ENCODE data around the gene MEGF11. TPM values are rescaled to one million over a fixed set of nuclear protein-coding genes. Genes with fewer than 3 reads are reported as not detected.
"Not testable (repeated sequence)": the region's sequence is repeated elsewhere in the genome, so short reads cannot be mapped to it uniquely, and the experiment has no call there.

Gene MEGF11
- total and polyA plus RNA-seq, 2 donors = 0.11 to 0.13 TPM

DNA sequence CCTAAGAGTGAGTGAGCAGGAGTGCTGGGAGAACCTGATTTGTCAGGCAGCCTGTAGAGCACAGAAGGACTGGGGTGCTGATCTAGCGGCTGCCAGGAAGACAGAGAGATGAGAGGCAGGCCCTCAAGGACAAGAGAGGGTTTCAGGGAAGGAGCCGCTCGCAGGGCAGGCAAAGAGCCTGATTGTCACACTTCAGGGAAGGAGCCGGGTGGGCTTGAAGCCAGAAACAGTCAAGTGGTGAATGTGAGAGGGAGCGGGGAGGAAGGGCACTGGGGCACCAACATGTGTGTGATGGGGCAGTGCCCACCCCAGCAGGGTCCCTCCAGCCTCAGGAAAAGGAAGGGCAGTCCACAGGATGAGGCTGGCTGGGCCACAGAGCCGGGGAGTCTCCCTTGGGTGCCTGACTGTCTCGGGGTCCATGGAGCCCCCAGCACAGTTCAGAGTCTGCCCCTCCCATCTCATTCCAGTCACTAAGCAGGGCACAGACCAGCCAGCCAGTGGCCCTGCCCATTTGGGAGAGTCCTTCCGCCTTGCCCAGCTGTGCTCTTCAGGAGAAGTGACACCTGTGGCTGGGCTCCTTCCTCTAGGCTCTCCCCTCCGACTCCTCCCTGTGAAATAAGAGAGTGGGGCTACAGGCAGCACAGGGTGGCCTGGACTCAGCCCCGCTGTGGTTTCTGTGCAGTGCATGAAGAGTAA is 235.6 kb downstream of the MEGF11 start:
- H3K27ac ChIP-seq (ENCODE audit: low read depth) = no peak overlapping the region
- WGBS = 83% methylated on average over 10 of the region's 10 CpGs

DNA sequence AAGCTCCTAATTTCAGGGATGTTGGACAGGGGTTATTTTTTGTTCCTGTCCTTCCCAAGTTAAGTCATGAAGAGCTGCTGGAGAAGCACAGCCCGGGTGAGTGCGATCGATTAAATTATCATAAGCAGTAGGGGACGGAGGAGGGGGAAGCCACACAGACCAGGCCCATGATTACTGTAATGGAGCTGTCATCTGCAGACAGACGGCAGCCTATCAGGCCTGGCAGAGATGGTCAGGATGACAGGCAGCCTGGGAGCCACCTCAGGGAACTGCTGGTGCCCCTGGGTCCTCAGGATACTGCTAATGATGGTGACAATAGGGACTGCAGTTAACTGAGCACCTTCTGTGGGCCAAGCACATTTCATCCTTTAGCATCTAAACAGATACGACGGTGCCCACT is 236.6 kb downstream of the MEGF11 start:
- H3K27ac ChIP-seq (ENCODE audit: low read depth) = no peak overlapping the region
- H3K36me3 ChIP-seq (ENCODE audit: insufficient read depth) = no peaks in the 10 kb centered on the region
- WGBS = 73% methylated on average over 7 of the region's 7 CpGs
- no peaks in the 10 kb centered on the region for H3K4me1 ChIP-seq (ENCODE audit: insufficient read depth)
- no peak overlapping the region for H3K4me3 ChIP-seq (ENCODE audit: low read depth, low read length)
- DNase-seq (ENCODE audit: extremely low spot score) = no peak

More for the DNA sequence above, 235.6 kb downstream of the MEGF11 start:
- Histone ChIP-seq H3K4me3 (ENCODE audit: low read depth, low read length) (no peak overlapping the region), H3K4me1 (ENCODE audit: insufficient read depth) (no peaks in the 10 kb centered on the region), H3K36me3 (ENCODE audit: insufficient read depth) (no peaks in the 10 kb centered on the region)
- no peak for DNase-seq (ENCODE audit: extremely low spot score)

DNA sequence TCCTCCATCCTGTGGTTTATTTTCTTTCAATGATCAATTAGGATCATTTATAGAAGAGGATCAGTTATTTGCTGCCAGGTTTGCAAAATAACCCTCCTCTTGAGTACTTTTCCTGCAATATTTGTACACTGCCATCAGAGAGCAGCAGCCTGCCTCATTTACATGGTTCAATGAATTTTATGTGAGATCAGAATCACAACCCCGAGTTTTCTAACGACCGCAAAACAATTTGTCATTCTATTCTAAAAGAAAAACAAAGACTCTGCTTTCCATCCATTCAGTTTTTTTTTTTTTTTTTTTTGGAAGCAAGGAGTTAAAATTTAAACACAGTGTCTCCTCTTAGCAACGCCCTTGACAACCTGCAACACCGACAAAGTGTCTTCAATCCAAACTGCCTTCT is 237.4 kb downstream of the MEGF11 start:
- Histone ChIP-seq H3K27ac (ENCODE audit: low read depth) (no peak overlapping the region), H3K4me1 (ENCODE audit: insufficient read depth) (no peaks in the 10 kb centered on the region), H3K4me3 (ENCODE audit: low read depth, low read length) (no peak overlapping the region), H3K36me3 (ENCODE audit: insufficient read depth) (no peaks in the 10 kb centered on the region)
- 66% methylated on average over 5 of the region's 5 CpGs for WGBS
- no peak for DNase-seq (ENCODE audit: extremely low spot score)

DNA sequence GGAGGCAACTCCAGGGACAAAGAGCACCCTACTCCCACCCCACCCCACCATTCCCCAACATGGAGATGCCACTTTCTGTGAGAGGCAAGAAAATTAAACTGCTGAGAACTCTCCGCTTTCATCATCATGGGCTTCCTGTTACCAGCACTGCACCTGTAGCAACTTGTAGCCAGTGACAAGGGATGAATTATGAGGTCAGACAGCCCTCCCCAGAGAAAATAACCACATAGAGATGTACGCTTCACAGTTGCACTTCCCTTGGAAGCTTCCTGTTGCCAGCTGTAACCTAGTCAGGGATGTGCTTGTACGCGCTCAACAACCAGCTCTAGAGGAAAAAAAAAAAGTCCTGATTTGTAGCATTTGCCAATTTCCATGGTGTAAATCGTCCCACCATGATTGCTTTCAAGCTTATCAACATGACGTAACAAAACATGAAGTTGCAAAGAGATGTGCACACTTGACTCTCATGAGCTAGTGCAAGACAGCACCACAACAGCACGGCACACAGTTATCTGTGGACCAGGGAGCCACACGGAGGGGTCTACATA is 238.8 kb downstream of the MEGF11 start:
- 83% methylated on average over 8 of the region's 8 CpGs for WGBS
- Histone ChIP-seq H3K27ac (ENCODE audit: low read depth) (no peak overlapping the region), H3K4me1 (ENCODE audit: insufficient read depth) (no peaks in the 10 kb centered on the region), H3K4me3 (ENCODE audit: low read depth, low read length) (no peak overlapping the region), H3K36me3 (ENCODE audit: insufficient read depth) (no peaks in the 10 kb centered on the region)
- no peak for DNase-seq (ENCODE audit: extremely low spot score)

DNA sequence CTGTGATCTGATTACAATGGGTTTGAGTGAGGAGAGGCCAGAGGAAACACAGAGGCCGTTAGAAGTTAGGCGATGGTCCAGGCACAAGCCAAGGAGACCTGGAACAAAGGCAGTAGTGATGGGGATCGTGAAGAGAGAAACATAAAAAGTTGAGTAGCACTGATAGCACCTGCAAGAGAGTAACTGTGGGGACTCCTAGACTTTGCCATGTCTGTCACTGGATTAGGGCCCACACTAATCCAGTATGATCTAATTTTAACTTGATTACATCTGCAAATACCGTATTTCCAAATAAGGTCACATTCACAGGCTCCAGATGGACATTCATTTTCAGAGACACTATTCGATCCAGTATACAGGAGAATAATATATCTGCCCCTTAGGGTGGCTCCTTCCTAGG is 239.5 kb downstream of the MEGF11 start:
- no peak for DNase-seq (ENCODE audit: extremely low spot score)
- Histone ChIP-seq H3K4me3 (ENCODE audit: low read depth, low read length) (no peak overlapping the region), H3K4me1 (ENCODE audit: insufficient read depth) (no peaks in the 10 kb centered on the region), H3K36me3 (ENCODE audit: insufficient read depth) (no peaks in the 10 kb centered on the region), H3K27ac (ENCODE audit: low read depth) (no peak overlapping the region)
- WGBS = 48% methylated on average over 5 of the region's 5 CpGs

DNA sequence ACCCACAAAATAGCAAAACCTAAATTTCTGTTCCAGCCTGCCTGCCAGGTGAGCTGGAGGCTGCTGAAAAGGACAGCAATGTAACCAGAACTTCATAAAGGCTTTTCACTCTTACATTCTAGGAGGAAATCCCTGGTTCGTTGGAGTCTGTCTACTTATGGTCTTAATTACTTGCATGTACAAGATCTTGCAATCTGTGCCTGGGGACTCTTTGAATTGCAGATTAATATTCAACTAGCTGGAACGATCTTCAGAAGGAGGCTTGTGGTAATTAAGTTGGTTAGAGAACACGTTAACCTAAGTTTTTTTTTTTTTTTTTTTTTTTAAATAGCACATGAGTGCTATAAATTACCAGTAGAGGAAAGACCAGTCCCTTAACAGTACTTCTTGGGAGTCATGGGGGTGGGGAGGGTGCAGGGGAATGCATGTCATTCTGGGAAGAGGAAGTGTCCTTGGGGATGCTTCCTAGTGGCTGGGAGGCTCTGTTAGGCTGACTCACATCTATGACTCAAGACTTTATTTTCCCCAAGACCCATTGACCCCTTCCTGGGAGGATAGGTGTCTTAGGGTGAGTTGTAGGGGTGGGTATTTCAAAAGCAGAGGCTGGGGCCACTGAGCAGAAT is 244.5 kb downstream of the MEGF11 start:
- Histone ChIP-seq H3K27ac (ENCODE audit: low read depth) (no peak overlapping the region), H3K4me1 (ENCODE audit: insufficient read depth) (no peaks in the 10 kb centered on the region), H3K36me3 (ENCODE audit: insufficient read depth) (no peaks in the 10 kb centered on the region), H3K4me3 (ENCODE audit: low read depth, low read length) (no peak overlapping the region)
- WGBS = 35% methylated on average over 3 of the region's 3 CpGs
- DNase-seq (ENCODE audit: extremely low spot score) = no peak

DNA sequence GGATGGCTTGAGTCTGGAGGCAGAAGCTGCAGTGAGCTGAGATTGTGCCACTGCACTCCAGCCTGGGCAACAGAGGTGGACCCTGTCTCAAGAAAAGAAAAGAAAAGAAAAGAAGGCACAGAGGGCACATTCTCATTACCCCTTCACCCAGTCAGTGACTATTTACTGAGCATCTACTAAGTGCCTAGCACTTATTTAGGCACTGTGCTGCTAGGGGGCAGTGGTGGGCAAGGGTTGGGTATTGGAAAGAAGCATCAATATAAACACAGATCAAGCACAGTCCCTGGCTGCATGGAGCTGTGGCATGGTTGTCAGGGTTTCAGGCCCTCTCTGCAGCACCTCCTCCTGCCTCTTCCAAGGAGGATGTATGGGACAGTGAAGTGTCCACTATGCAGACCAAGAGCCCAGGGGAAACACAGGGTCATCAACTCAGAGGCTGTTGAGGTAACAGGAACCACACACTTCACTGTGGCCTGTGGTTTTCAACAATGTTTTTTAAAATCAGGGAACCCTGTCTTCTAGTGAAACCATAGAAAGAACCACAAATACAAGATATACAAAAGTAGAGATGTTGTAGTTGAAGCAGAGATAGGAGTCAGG is 245.8 kb downstream of the MEGF11 start:
- no peak overlapping the region for H3K4me3 ChIP-seq (ENCODE audit: low read depth, low read length)
- H3K27ac ChIP-seq (ENCODE audit: low read depth) = no peak overlapping the region
- H3K36me3 ChIP-seq (ENCODE audit: insufficient read depth) = no peaks in the 10 kb centered on the region
- no peaks in the 10 kb centered on the region for H3K4me1 ChIP-seq (ENCODE audit: insufficient read depth)
- no peak for DNase-seq (ENCODE audit: extremely low spot score)

DNA sequence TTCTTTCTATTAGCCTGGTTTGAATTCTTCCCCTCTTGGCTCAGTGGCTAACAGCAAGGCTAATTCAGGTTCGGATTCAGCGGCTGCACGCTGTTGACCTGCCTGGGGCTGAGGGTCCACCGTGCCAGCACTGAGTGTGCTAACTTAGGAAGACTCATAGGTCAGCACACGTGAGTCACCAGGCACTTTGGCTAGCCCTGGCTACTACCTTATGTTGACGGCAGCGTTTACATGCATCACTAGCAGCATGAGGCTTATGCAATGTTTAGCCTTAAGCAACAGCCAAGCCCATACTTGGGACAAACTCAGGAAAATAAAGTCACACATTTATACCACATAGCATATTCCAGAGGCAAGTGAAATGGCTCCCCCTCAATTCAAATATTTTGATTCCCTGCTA is 246.6 kb downstream of the MEGF11 start:
- Histone ChIP-seq H3K36me3 (ENCODE audit: insufficient read depth) (no peaks in the 10 kb centered on the region), H3K27ac (ENCODE audit: low read depth) (no peak overlapping the region), H3K4me1 (ENCODE audit: insufficient read depth) (no peaks in the 10 kb centered on the region), H3K4me3 (ENCODE audit: low read depth, low read length) (no peak overlapping the region)
- WGBS = 77% methylated on average over 7 of the region's 7 CpGs
- DNase-seq (ENCODE audit: extremely low spot score) = no peak

DNA sequence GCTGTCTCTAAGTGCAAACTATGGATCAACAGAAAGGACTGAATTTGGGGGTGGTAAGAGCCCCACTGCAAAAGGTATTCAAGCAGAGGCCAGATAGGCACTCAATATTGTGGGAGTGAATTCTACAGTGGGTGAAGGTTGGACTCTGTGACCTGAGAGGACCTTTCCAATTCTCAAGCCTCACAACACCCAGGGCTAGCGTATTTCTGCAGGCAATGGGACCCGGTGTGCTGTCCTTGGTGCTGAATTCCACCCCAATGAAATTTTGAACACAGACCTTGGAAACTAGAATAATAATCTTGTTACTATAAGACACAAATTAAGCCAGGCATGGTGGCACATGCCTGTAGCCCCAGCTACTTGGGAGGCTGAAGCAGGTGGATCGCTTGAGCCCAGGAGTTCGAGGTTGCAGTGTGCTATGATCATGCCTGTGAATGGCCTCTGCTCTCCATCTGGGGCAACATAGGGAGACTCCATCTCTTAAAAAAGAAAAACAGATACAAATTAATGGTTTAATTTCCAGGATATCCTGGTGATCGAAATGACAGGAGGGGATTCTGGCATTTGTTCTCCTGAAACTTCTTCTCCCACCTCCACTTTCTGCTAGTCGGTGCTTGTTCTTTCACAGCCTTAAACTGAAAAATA is 248.8 kb downstream of the MEGF11 start:
- 43% methylated on average over 6 of the region's 6 CpGs for WGBS
- no peak overlapping the region for H3K4me3 ChIP-seq (ENCODE audit: low read depth, low read length)
- no peaks in the 10 kb centered on the region for H3K4me1 ChIP-seq (ENCODE audit: insufficient read depth)
- no peak overlapping the region for H3K27ac ChIP-seq (ENCODE audit: low read depth)
- DNase-seq (ENCODE audit: extremely low spot score) = no peak
- H3K36me3 ChIP-seq (ENCODE audit: insufficient read depth) = no peaks in the 10 kb centered on the region

DNA sequence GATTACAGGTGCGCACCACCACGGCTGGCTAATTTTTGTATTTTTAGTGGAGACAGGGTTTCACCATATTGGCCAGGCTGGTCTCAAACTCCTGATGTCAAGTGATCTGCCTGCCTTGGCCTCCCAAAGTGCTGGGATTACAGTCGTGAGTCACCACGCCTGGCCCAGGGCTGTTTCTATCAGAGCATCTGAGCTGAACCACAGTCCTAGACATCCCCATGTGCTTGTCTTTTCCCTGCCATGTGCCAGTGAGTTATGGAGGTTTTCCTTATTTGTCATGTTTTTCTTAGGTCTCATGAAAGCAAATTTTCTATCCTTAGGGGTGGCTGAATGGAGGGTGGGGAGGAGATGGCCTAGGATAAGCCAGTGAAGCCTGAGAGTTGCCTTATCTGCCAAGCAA is 250.4 kb downstream of the MEGF11 start:
- H3K27ac ChIP-seq (ENCODE audit: low read depth); H3K4me1 ChIP-seq (ENCODE audit: insufficient read depth); H3K36me3 ChIP-seq (ENCODE audit: insufficient read depth); H3K4me3 ChIP-seq (ENCODE audit: low read depth, low read length); DNase-seq (ENCODE audit: extremely low spot score): not testable (repeated sequence)
- 88% methylated on average over 4 of the region's 4 CpGs for WGBS

DNA sequence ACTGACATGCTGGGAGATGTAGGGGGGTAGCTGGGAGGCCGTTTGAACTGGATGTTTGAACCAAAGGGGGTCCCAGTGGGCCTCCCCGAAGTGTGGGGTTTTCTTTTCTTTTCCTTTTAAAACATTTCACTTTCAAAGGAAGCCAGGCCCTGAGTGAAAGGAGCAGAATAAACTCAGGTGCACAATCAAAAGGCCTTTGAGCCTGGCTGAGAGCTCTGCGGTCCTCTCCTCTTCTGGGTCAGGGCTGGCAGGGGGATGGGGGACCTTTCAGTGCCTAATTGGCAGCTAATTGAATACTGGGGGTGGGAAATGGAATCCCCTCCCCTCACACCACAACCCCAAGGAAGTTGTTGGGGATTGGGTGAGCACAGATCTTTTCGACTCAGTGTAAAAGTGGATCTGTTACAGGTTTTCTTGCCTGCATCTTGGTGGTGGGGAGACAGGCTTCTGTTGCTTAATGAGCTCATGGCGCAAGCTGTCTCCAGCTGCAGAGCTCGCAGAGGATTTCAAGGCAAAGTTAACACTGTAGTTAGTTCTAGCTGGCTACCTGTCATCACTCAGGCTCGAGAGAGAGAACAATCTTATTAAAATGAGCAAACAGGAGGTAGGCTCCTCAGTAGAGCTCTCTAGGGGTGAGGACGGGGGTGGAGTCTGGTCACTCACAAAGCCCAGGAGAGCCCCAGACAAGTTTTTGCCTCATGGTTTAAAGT is 251.7 kb downstream of the MEGF11 start:
- DNase-seq (ENCODE audit: extremely low spot score) = no peak
- H3K36me3 ChIP-seq (ENCODE audit: insufficient read depth) = no peaks in the 10 kb centered on the region
- H3K4me1 ChIP-seq (ENCODE audit: insufficient read depth) = no peaks in the 10 kb centered on the region
- 15% methylated on average over 8 of the region's 8 CpGs for WGBS
- no peak overlapping the region for H3K4me3 ChIP-seq (ENCODE audit: low read depth, low read length)
- no peak overlapping the region for H3K27ac ChIP-seq (ENCODE audit: low read depth)

DNA sequence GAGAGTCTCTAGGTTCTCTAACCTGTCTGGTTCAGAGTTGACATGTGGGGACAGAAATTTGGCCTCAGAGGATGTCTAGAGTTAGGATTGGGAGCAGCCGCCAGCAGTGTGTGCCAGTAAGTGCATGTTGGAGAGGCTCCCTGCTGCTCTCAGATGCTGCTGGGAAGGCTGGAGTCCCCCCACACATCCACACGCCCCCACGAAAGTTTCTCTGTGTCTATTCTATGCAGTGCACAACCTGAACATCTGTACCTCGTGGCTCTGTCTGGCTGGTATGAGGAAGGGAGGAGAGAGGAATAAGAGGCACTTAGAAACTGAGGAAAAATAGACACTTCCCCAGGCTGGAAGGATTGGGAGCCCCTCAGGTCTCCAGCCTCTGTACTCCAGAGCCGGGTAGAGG is 252.5 kb downstream of the MEGF11 start:
- Histone ChIP-seq H3K36me3 (ENCODE audit: insufficient read depth) (no peaks in the 10 kb centered on the region), H3K4me1 (ENCODE audit: insufficient read depth) (no peaks in the 10 kb centered on the region), H3K27ac (ENCODE audit: low read depth) (no peak overlapping the region), H3K4me3 (ENCODE audit: low read depth, low read length) (no peak overlapping the region)
- WGBS = 56% methylated on average over 5 of the region's 5 CpGs
- no peak for DNase-seq (ENCODE audit: extremely low spot score)

DNA sequence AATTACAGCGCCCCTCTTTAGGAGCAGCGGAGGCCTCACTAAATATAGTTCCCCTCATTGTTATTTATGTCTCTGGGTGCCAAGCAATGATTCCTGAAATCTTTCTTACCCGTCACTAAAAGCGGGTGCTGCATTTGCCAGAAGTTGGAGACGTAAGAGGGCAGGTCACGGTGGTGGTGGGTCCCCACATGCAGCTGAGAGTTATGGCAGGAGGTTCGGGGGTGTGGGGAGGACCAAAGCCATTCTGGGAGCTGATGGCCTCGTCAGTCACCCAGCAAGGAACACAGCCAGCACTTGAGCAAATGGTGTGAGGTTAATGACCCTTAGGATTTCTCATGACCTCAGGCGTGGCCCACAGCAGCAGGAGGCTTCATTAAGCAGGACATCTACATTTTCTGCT is 255.1 kb downstream of the MEGF11 start:
- 46% methylated on average over 9 of the region's 9 CpGs for WGBS
- Histone ChIP-seq H3K36me3 (ENCODE audit: insufficient read depth) (no peaks in the 10 kb centered on the region), H3K27ac (ENCODE audit: low read depth) (no peak overlapping the region), H3K4me3 (ENCODE audit: low read depth, low read length) (no peak overlapping the region), H3K4me1 (ENCODE audit: insufficient read depth) (no peaks in the 10 kb centered on the region)
- no peak for DNase-seq (ENCODE audit: extremely low spot score)
